Thoracic aorta (tissue), 2 donors: ENCODE data around the gene LAMC3. TPM values are rescaled to one million over a fixed set of nuclear protein-coding genes. Genes with fewer than 3 reads are reported as not detected.

ENCODE experiments used
- ATAC-seq: fragments of 150-250 bp; one replicate; pipeline ENCODE4 v1.8.0; 2017; ENCODE audit warnings: low read depth; ENCODE audit not compliant: insufficient number of reproducible peaks, low FRiP score
- DNase-seq: peaks from one replicate; pipeline ENCODE4 v3.0.0-alpha.2; 2020; ENCODE audit warnings: low spot score
- H3K27ac ChIP-seq, 2 donors: fragments of 200-600 bp; sonication (generic); 1 replicate in 1 of 2; 2 replicates in 1 of 2; pipeline ENCODE4 v1.5.1; 2016; ENCODE audit warnings: mild to moderate bottlenecking in 2 of 2, moderate library complexity in 2 of 2
- H3K27me3 ChIP-seq: fragments of 200-600 bp; sonication (generic); replicated peaks from 2 replicates; pipeline ENCODE4 v1.6.0; 2016; ENCODE audit warnings: mild to moderate bottlenecking; ENCODE audit not compliant: insufficient read depth
- H3K36me3 ChIP-seq: fragments of 200-600 bp; sonication (generic); one replicate; pipeline ENCODE4 v1.5.1; 2016
- H3K4me1 ChIP-seq, 2 donors: fragments of 200-600 bp; sonication (generic); 1 replicate in 1 of 2; 2 replicates in 1 of 2; pipeline versions ENCODE4 v1.5.1 to v1.6.0; 2016; ENCODE audit warnings: low read depth in 2 of 2, mild to moderate bottlenecking in 1 of 2; ENCODE audit not compliant: control insufficient read depth in 1 of 2
- H3K4me3 ChIP-seq: fragments of 200-600 bp; sonication (generic); 2 replicates; pipeline ENCODE4 v1.5.1; 2016; ENCODE audit warnings: mild to moderate bottlenecking
- H3K9me3 ChIP-seq: fragments of 200-600 bp; sonication (generic); 2 replicates; pipeline ENCODE4 v1.5.1; 2016
- total RNA-seq, 2 donors: library from RNA; depleted of rRNA; stranded (reverse); fragments of >200 nt; gene quantifications; one replicate each; pipeline versions ENCODE4 v1.1.0 to v1.2.3, GENCODE V29; 2016
- TF ChIP-seq, protein P1 (sequence below): fragments of 200-600 bp; sonication (generic); IDR thresholded peaks from one replicate; pipeline ENCODE4 v1.5.1; 2019; ENCODE audit warnings: antibody characterized with exemption

LAMC3 gene
- total RNA-seq, 2 donors from 2014 or later, result 0.54 to 2.8 TPM

DNA sequence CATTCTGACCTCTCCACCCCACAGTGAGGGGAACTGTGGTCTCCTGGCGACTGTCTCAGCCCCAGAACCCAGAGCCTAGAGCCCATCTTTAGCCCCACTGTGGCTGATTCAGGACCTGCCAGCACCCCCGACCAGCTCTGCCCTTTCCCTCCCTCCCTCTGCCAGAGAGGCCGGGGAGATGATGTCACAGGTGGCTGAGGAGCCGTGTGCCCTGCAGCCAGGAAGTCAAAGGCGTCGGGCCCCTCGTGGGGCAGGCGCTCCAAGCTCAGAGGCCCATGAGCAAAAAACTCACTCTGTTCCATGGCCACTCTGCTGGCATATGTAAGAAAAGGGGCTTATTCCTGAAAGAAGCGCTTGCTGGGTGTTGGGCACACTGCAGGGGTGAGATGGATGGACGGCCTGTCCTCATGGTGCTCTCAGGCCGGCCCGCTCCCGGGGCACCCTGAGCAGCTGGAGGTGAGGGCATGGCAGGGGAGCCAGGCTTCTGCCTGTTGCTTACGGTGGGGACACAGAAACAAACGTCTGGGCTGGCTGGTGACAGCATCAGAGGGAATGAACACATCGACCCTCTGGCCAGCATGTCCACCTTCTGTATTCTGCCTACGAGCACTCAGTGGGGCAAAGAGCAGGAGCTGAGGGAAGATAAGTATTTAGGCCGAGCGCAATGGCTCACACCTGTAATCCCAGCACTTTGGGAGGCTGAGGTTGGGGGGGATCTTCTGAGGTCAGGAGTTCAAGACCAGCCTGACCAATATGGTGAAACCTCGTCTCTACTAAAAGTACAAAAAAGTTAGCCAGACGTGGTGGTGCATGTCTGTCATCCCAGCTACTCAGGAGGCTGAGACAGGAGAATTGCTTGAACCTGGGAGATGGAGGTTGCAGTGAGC, 41.1 kb downstream of the LAMC3 start:
- DNase-seq (no peak), ATAC-seq (no peak)
- TF ChIP-seq, protein P1, sequence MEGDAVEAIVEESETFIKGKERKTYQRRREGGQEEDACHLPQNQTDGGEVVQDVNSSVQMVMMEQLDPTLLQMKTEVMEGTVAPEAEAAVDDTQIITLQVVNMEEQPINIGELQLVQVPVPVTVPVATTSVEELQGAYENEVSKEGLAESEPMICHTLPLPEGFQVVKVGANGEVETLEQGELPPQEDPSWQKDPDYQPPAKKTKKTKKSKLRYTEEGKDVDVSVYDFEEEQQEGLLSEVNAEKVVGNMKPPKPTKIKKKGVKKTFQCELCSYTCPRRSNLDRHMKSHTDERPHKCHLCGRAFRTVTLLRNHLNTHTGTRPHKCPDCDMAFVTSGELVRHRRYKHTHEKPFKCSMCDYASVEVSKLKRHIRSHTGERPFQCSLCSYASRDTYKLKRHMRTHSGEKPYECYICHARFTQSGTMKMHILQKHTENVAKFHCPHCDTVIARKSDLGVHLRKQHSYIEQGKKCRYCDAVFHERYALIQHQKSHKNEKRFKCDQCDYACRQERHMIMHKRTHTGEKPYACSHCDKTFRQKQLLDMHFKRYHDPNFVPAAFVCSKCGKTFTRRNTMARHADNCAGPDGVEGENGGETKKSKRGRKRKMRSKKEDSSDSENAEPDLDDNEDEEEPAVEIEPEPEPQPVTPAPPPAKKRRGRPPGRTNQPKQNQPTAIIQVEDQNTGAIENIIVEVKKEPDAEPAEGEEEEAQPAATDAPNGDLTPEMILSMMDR, result no peak
- Histone ChIP-seq H3K9me3 (no peaks in the 10 kb centered on the region), H3K27ac (no peak overlapping the region), H3K27me3 (no peaks in the 10 kb centered on the region), H3K4me3 (no peak overlapping the region), H3K36me3 (no peaks in the 10 kb centered on the region), H3K4me1 (no peaks in the 10 kb centered on the region)

DNA sequence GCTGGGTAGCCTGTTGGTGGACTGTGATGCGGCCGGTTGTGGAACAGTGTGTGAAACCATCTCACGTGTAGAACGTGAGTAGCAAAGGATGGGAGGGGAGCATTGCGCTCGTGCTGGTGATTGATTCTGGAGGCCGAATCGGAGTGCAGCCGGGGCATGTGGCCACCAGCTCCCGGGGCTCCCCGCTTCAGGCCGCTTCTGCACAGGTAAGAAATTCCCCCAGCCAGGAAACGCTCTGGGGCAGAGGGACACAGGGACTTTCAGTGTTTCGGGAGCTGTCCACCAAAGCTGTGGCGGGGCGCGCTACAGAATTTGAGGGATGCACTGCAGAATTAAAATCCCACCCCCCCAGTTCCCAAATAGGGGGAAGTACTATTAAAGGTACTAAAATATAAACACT, 41.9 kb downstream of the LAMC3 start:
- TF ChIP-seq, protein P1, result no peak
- no peaks in the 10 kb centered on the region for H3K4me1 ChIP-seq
- H3K4me3 ChIP-seq, result no peak overlapping the region
- H3K27me3 ChIP-seq, result no peaks in the 10 kb centered on the region
- DNase-seq (no peak), ATAC-seq (no peak)
- H3K27ac ChIP-seq, result no peak overlapping the region
- no peaks in the 10 kb centered on the region for H3K9me3 ChIP-seq
- no peaks in the 10 kb centered on the region for H3K36me3 ChIP-seq

DNA sequence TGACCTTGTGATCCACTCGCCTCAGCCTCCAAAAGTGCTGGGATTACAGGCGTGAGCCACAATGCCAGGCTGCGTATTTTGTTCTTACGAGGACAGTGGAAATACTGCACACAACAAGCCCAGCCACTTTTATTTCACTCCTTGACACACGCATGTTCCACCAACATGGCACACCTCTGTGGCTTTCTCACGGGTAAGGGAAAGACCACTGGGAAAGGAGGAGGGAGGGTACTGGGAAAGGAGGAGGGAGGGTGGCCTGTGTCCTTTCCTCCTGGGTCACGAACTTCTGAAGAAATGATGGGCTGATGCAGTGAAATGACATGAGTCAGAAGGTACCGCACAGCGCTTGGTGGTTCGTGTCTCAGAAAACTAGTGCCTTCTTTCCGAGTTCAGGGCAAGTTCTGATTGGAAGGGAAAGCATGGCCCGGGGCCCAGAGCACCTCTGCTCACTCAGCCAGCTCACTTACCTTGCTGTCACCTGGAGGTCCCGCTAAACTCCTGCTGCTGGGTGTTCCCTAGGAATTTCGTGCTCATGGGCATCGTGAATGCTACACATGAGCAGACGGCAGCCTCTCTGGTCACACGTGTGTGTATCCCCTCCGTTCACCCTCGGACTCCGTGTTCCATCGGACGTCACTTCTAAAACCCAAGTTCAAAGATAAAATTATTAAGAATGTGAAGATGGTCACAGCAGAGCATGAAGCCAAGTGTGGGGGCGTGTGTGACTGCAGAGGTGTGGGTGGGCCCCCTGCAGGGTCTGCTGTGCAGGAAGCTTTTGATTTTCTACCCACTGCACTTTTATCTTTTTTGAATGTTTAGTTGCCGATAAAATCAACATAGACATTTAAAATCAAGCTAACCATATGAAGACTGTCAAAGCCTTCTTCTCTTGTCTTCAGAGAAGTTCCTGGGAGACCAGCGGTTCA, 42.9 kb downstream of the LAMC3 start:
- no peak for DNase-seq
- no peaks in the 10 kb centered on the region for H3K36me3 ChIP-seq
- no peak overlapping the region for H3K27ac ChIP-seq
- no peaks in the 10 kb centered on the region for H3K4me1 ChIP-seq
- no peak overlapping the region for H3K4me3 ChIP-seq
- ATAC-seq, result no peak
- TF ChIP-seq, protein P1, result no peak
- H3K9me3 ChIP-seq, result no peaks in the 10 kb centered on the region
- H3K27me3 ChIP-seq, result no peaks in the 10 kb centered on the region

DNA sequence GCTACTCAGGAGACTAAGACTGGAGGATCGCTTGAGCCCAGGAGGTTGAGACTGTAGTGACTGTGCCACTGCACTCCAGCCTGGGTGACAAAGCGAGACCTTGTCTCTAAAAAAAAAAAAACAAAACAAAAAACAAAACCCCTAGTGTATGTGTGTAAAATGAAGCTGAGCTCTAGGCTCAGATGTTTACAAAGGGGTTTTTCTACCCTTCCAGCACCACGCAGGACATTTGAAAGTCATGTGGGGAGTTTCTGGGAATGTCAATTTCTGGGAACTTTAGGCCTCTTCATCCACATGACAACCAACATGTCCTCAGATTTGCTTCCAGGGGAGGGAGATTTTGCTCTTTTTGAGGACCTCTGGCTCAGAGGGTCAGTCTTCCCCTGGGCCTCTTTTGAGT, 44.9 kb downstream of the LAMC3 start:
- H3K27ac ChIP-seq, result no peak overlapping the region
- no peaks in the 10 kb centered on the region for H3K36me3 ChIP-seq
- H3K4me1 ChIP-seq, result no peaks in the 10 kb centered on the region
- H3K27me3 ChIP-seq, result no peaks in the 10 kb centered on the region
- ATAC-seq, result no peak
- H3K9me3 ChIP-seq, result no peaks in the 10 kb centered on the region
- DNase-seq, result no peak
- TF ChIP-seq, protein P1, result no peak
- no peak overlapping the region for H3K4me3 ChIP-seq
